SK-N-MC (cell line): Measurements from ENCODE around the gene ZMYND8.

Source experiments
- EZH2 ChIP-seq: fragments of 200-600 bp; sonication (generic); IDR thresholded peaks from one replicate; pipeline ENCODE4 v1.6.1; 2017; ENCODE audit warnings: antibody characterized with exemption
- FOXP2 ChIP-seq: optimal IDR thresholded peaks from 2 replicates; pipeline ENCODE3; 2011; ENCODE audit warnings: mild to moderate bottlenecking, moderate library complexity; ENCODE audit not compliant: insufficient read depth; ENCODE audit errors: extremely low read length, control extremely low read depth
- POLR2AphosphoS5 ChIP-seq: IDR thresholded peaks from 2 replicates; pipeline ENCODE4 v1.6.1; 2012; ENCODE audit warnings: mild to moderate bottlenecking, low read depth, low read length, borderline replicate concordance

GRCh38 chr20:47284373-47284772 lies 72.1 kb downstream of the ZMYND8 start:
- TF ChIP-seq EZH2: no peak
- TF ChIP-seq POLR2AphosphoS5: no peak
- no peak for TF ChIP-seq FOXP2
